GM19239 (cell line): ENCODE results near the gene BRF1.
A peak's percentile ranks its signal among the peaks of the same experiment; 100 is the strongest.
"Not testable (repeated sequence)": the region's sequence is repeated elsewhere in the genome, so short reads cannot be mapped to it uniquely, and the experiment has no call there.

ENCODE experiments used
- DNase-seq: peaks from one replicate; pipeline ENCODE4 v3.0.0; 2011; ENCODE audit warnings: low spot score; ENCODE audit not compliant: insufficient read length
- FAIRE-seq: peaks from 2 replicates; lab custom pipeline; 2011; peaks lifted over from hg19 to GRCh38; lab: Jason Lieb, UNC

BRF1 gene

DNA sequence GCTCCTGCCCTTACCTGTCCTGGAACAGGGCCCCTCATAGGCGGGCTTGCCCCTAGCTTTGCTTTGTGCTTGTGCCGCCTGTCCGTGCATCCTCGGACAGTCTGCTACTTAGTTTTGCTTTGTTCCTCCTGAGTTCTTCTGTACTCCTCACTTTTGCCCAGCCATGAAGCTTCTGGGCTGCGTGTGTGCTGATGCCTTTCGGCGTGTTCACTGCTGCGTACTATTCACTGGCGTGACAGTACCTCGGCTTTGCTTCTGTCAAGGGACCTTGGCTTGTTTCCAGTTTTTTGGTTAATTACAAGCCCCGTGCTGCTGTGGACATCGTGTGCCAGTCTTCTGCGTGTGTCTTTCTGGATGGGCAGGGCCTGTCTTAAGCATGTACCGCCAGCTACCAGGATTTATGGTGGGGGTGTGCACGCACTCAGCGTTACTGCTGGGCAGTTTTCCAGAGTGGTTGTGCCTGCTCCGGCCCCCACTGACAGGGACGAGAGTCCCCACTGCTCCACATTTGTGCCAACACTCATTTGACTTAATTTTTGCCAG, 16.2 kb upstream of the BRF1 start:
- FAIRE-seq = no peak

GRCh38 chr14:105316577-105316941, 15.8 kb upstream of the BRF1 start:
- FAIRE-seq (no peak), DNase-seq (peak; percentile 2)

More for the DNA sequence above, 16.2 kb upstream of the BRF1 start:
- no peak for DNase-seq

DNA sequence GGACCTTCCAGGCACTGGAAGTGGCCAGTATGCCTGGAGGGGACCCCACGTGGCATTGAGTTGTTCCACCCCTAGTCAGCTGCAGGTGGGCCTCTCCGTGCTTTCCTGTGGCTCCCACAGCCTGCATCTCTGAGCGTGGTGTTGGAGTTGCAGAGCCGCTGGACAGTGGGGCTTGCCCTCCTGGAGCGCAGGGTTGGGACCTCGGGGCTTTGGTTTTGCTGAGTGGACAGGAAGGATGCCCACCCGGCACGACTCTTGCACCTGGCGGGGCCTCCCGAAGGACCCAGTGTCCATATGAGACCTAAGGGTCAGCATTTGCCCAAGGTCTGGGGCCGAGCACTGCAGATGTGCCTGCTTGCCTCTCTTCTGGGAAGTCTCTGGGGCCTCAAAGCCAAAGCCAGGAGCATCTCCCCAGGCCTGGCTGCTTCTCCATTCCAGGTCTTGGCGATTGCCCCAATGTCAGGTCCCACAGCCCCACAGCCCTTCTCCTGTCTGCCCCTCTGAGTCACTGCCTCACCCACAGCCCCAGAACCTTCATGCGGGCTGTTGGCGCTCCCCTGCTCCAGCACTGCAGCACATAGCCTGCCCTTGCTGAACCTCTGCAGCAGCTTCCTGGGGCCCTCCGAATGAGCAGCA, 15.3 kb upstream of the BRF1 start:
- FAIRE-seq (no peak), DNase-seq (peak; percentile 12)

DNA sequence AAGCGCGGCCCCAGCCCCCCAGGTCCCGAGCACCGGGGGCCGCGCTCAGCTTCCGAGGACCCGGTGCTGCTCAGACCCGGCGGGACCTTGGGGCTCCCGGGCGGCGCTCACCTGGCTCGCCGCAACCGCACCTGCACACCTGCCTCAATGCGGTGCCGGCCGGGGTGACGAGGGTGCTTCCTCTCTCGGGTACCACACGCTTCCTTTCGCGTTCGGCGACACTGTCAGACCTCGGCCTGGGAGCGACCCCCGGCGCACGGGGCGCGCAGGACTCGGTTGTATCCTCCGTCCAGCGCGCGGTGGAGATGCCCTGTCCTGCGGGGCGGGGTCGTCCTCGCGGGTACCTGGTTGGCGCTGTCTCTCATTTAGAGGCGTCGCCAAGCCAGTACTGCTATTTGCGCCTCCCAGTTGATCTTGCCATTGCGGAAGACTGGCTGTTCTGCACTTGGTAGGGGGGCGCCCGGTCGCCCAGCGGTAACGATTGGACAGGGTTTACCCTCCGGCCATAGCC, 14.5 kb upstream of the BRF1 start:
- FAIRE-seq (peak; percentile 45), DNase-seq (peak; percentile 41)

DNA sequence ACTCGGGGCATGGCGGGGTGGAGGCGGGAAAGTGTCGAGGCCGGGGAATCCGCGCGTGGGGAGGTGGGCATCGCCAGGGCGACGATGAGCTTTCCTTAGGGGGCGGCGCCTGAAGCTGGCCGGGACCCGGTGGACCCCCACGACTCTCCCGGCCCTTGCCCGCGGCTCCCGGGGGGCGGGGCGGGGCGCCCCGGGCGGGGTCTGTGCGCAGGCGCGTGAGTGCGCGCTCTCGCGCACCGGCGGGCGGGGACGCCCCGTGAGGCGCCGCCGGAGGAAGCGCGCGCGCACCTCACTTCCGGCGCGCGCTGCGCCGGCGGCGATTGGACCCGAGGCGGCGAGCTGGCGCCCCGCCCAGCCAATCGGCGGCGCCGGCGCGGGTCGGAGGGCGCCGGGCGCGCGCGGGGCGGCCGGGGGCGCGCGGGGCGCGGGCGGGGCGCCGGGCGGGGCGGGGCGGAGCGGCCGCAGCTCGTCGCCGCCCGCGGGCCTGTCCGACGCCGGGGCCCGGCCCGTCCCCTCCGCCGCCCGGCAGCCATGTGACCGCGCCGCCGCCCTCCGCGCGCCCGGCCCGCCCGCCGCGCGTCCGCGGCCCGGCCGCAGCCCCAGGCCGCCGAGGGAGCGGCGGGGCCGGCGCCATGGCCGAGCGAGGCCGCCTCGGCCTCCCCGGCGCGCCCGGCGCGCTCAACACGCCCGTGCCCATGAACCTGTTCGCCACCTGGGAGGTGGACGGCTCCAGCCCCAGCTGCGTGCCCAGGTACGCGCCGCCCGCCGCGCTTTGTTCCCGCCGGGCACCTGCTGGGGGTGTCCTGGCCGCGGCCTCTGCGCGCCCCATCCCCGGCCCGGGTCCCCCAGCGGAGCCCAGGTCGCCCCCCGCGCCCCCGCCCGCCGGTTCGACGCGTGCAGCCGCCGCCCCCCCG, 13.7 kb upstream of the BRF1 start, which contains the start of gene PACS2:
PACS2 (plus strand) TSS at position 462 of the 914 bp plus-strand sequence; CDS start at position 633, 171 bp downstream.
- DNase-seq (peak; percentile 100), FAIRE-seq (no peak)

- FAIRE-seq (peak; percentile 57), DNase-seq (no peak)
These were observed 12.8 kb upstream of the BRF1 start for GRCh38 chr14:105313381-105314286.

GRCh38 chr14:105312973-105313372, 12.2 kb upstream of the BRF1 start:
- DNase-seq = no peak
- no peak for FAIRE-seq

- no peak for DNase-seq
These were observed 11.0 kb upstream of the BRF1 start for GRCh38 chr14:105311838-105312237.

DNA sequence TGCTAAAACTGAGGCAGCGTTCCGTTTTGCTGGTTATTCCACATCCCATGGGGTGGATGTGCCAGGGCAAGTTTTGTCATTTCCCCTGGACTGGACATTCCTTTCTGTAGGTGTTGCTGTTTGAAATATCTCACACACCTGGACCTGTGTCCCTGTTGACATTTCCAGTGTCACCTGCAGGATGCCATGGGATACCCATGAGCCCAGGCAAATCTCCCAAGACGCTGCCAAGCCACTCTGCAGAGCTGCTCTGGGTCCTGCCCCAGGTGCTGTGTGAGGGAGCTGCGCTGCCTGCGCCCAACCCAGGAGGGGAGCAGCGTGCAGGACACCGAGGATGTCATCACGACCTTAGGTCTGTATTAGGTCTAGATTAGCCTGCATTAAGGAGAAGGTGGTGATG, 8.6 kb upstream of the BRF1 start:
- no peak for FAIRE-seq

More at GRCh38 chr14:105311838-105312237, 11.0 kb upstream of the BRF1 start:
- FAIRE-seq = no peak

GRCh38 chr14:105307052-105307727, 6.4 kb upstream of the BRF1 start:
- DNase-seq (no peak), FAIRE-seq (no peak)

More for the DNA sequence above, 8.6 kb upstream of the BRF1 start:
- DNase-seq = no peak

GRCh38 chr14:105305791-105306190, 5.0 kb upstream of the BRF1 start:
- DNase-seq (no peak), FAIRE-seq (no peak)

DNA sequence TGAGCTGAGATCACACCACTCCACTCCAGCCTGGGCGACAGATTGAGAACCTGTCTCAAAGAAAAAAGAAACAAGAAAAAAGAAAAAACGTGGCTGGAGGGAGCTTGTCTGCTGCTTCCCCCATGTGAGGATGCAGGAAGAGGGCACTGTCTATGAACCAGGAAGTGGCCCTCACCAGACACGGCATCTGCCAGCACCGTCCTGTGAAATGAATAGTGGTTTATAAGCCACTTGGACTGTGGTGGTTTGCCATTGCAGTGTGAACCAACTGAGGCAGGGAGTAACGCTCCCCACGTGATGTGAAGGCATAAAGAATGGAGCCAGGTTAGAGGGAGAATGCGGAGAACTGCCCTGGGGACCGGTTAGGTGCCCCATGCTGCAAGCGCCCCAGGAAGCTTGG, 4.5 kb upstream of the BRF1 start:
- DNase-seq = no peak
- FAIRE-seq = no peak

- DNase-seq (no peak), FAIRE-seq (no peak)
These were observed 3.8 kb upstream of the BRF1 start for GRCh38 chr14:105304565-105304964.

DNA sequence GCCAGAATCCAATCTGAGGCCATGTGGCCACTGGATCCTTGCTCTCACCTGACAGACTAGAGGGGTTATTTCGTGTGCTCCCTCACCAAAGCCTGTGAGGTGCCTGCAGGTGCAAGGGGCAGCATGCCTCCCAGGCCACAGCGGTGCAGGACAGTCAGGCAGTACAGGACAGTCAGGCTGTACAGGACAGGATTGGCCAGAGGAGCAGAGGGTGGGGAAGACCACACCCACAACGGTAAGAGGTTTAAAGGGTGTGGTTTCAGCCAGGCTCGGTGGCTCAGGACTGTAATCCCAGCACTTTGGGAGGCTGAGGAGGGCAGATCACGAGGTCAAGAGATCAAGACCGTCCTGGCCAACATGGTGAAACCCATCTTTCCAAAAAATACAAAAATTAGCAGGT, 3.1 kb upstream of the BRF1 start:
- FAIRE-seq (no peak), DNase-seq (no peak)

DNA sequence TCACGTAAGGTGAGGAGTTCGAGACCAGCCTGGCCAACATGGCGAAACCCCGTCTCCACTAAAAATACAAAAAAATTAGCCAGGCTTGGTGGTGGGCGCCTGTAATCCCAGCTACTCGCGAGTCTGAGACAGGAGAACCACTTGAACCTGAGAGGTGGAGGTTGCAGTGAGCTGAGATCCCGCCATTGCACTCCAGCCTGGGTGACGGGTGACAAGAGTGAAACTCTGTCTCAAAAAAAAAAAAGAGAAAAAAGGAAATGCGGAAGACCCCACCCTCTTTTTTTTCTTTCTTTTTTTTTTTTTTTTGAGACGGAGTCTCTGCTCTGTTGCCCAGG, 1.1 kb upstream of the BRF1 start:
- DNase-seq, FAIRE-seq: not testable (repeated sequence)

DNA sequence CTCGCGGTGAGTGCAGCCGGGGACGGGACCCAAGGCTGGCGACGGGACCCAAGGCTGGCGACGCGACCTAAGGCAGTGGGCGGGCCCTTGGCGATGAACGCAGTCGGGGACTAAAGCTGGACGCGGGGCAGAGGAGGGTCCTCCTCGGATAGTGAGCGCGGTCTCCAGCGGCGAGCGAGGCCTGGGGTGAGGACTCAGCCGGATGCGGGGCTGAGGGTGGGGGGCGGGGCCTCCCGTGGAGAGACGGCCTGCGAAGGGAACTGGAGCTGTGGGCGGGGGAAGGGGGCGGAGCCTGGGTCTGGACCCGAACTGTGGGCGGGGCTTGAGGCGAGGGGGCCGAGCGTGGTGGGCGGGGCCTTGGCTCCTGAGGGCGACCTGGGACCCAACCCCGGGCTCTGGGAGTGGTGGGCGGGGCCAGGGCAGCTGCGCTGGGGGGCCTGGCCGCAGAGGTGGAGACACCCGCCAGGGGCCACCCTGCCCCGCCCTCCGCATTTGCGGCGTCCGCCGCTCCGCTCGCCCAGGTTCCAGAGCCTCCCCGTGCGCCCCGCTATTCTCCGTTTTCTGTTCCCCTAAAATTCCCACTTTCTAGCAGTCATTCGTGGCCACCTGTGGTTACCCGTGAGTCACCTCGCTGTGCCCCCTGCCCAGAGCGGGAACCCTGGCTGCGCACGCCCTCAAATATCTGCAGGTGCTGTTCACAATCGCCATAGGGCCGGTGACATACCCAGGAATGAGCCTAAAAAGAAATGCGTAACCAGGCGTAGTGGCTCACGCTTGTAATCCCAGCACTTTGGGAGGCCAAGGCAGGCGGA, 508 bp upstream of the BRF1 start:
- DNase-seq (peak; percentile 96), FAIRE-seq (peak; percentile 99)

GRCh38 chr14:105299654-105300541, 903 bp downstream of the BRF1 start:
- FAIRE-seq (peak; percentile 86), DNase-seq (no peak)

- FAIRE-seq, DNase-seq: not testable (repeated sequence)
These were observed 3.5 kb downstream of the BRF1 start for GRCh38 chr14:105297311-105297710.
